ENCODE data around the gene GADD45G. TPM values are rescaled to one million over a fixed set of nuclear protein-coding genes. Genes with fewer than 3 reads are reported as not detected.

The GADD45G gene
- total RNA-seq, 1 experiment from 2014 or later, result 10.6 TPM

GRCh38 chr9:89655056-89655989 is 50.5 kb downstream of the GADD45G start (continued):
- no peak for TF ChIP-seq KAT7 (CRISPR knock-in tag; IDR thresholded peaks at IDR 0.05; ENCODE audit: borderline replicate concordance)
- no peak for TF ChIP-seq USF1 (CRISPR knock-in tag; IDR thresholded peaks at IDR 0.05)
- TF ChIP-seq ZNF396 (CRISPR knock-in tag; IDR thresholded peaks at IDR 0.05; ENCODE audit: borderline replicate concordance), result no peak
- TF ChIP-seq ATF6 (CRISPR knock-in tag; IDR thresholded peaks at IDR 0.05), result no peak
- no peak for TF ChIP-seq CREB1 (CRISPR knock-in tag; IDR thresholded peaks at IDR 0.05)
- TF ChIP-seq ZNF317 (CRISPR knock-in tag; IDR thresholded peaks at IDR 0.05; ENCODE audit: borderline replicate concordance, low read depth), result no peak

Other genes starting within 250 kb of the GADD45G start
- gene SEMA4D, start 106.9 kb upstream of the GADD45G start, total RNA-seq (2021), result 60.5 to 67.8 TPM (median 65.2 TPM) in 3 replicates